Neuronal stem cell (in vitro differentiated cells): ENCODE measurements around the gene LYPD4.

Experiments
- DNase-seq: peaks from one replicate; pipeline ENCODE4 v3.0.0-alpha.2; 2013; ENCODE audit warnings: low spot score
- H2AFZ ChIP-seq: one replicate; pipeline ENCODE4 v1.6.1; 2013; ENCODE audit warnings: mild to moderate bottlenecking, low read length, inconsistent platforms
- H2AK5ac ChIP-seq: 2 replicates; pipeline ENCODE4 v1.6.1; 2013; ENCODE audit warnings: low read depth, mild to moderate bottlenecking, inconsistent platforms, low read length, moderate library complexity, mixed read lengths
- H2BK120ac ChIP-seq: 2 replicates; pipeline ENCODE4 v1.6.1; 2013; ENCODE audit warnings: low read depth, mild to moderate bottlenecking, inconsistent platforms, low read length, moderate library complexity, mixed read lengths
- H2BK12ac ChIP-seq: one replicate; pipeline ENCODE4 v1.6.1; 2013; ENCODE audit warnings: low read length, inconsistent platforms
- H2BK15ac ChIP-seq: 2 replicates; pipeline ENCODE4 v1.6.1; 2013; ENCODE audit warnings: mild to moderate bottlenecking, low read length, inconsistent platforms, mixed read lengths
- H2BK5ac ChIP-seq: one replicate; pipeline ENCODE4 v1.6.1; 2013; ENCODE audit warnings: inconsistent platforms, mild to moderate bottlenecking, low read length, moderate library complexity
- H3K14ac ChIP-seq: one replicate; pipeline ENCODE4 v1.6.1; 2013; ENCODE audit warnings: low read length, inconsistent platforms
- H3K18ac ChIP-seq: 2 replicates; pipeline ENCODE4 v1.6.1; 2013; ENCODE audit warnings: low read length, inconsistent platforms
- H3K23ac ChIP-seq: 2 replicates; pipeline ENCODE4 v1.6.1; 2013; ENCODE audit warnings: low read depth, mild to moderate bottlenecking, mixed read lengths, low read length, inconsistent platforms; ENCODE audit not compliant: poor library complexity
- H3K27ac ChIP-seq: replicated peaks from 3 replicates; pipeline ENCODE4 v1.5.1; 2013; ENCODE audit warnings: low read length, inconsistent platforms
- H3K27me3 ChIP-seq, 3 experiments: 2 replicates each; pipeline ENCODE4 v1.6.1; 2013; ENCODE audit warnings: low read length in 3 of 3, mild to moderate bottlenecking in 2 of 3, inconsistent platforms in 1 of 3, low read depth in 1 of 3, mixed read lengths in 1 of 3, moderate library complexity in 1 of 3; ENCODE audit not compliant: control insufficient read depth in 3 of 3, insufficient read depth in 3 of 3
- H3K36me3 ChIP-seq, 2 donors: replicated peaks in 1 of 2; 2 replicates each; pipeline ENCODE4 v1.6.1; 2013; ENCODE audit warnings: low read length in 2 of 2; ENCODE audit not compliant: control insufficient read depth in 2 of 2, insufficient read depth in 2 of 2
- H3K4ac ChIP-seq: 2 replicates; pipeline ENCODE4 v1.6.1; 2013; ENCODE audit warnings: inconsistent platforms, mild to moderate bottlenecking, low read length, moderate library complexity
- H3K4me1 ChIP-seq, 2 donors: 1 replicate in 1 of 2; 2 replicates in 1 of 2; pipeline ENCODE4 v1.6.1; 2013; ENCODE audit warnings: low read length in 2 of 2, low read depth in 1 of 2; ENCODE audit not compliant: control insufficient read depth in 2 of 2, insufficient read depth in 1 of 2
- H3K4me2 ChIP-seq: one replicate; pipeline ENCODE4 v1.6.1; 2013; ENCODE audit warnings: mild to moderate bottlenecking, low read length, inconsistent platforms; ENCODE audit not compliant: insufficient read depth, poor library complexity, severe bottlenecking
- H3K4me3 ChIP-seq, 2 donors: 2 replicates each; pipeline ENCODE4 v1.5.1; 2013; ENCODE audit warnings: low read length in 2 of 2, mild to moderate bottlenecking in 2 of 2, inconsistent platforms in 1 of 2, moderate library complexity in 1 of 2
- H3K79me1 ChIP-seq: one replicate; pipeline ENCODE4 v1.6.1; 2013; ENCODE audit warnings: low read depth, mild to moderate bottlenecking, inconsistent platforms, low read length, moderate library complexity
- H3K9ac ChIP-seq: one replicate; pipeline ENCODE4 v1.6.1; 2013; ENCODE audit warnings: mild to moderate bottlenecking, low read depth, low read length, inconsistent platforms; ENCODE audit not compliant: poor library complexity
- H3K9me3 ChIP-seq, 2 donors: replicated peaks in 1 of 2; 2 replicates each; pipeline versions ENCODE3 to v1.6.1; 2013; ENCODE audit warnings: low read length in 2 of 2, mild to moderate bottlenecking in 2 of 2, inconsistent platforms in 1 of 2, low read depth in 1 of 2, mixed read lengths in 1 of 2, moderate library complexity in 1 of 2; ENCODE audit not compliant: control insufficient read depth in 2 of 2, insufficient read depth in 1 of 2
- H4K8ac ChIP-seq: one replicate; pipeline ENCODE4 v1.6.1; 2013; ENCODE audit warnings: low read depth, mild to moderate bottlenecking, inconsistent platforms, low read length, moderate library complexity
- H4K91ac ChIP-seq: one replicate; pipeline ENCODE4 v1.6.1; 2013; ENCODE audit warnings: low read length, low read depth, mild to moderate bottlenecking, inconsistent platforms; ENCODE audit not compliant: poor library complexity
- WGBS, 2 donors: extraction: QIAGEN DNeasy Blood & Tissue Kit; methylation state at CpG; one replicate each; pipeline ENCODE4 v1.1.7; 2013; ENCODE audit warnings: missing lambda C conversion rate in 2 of 2, mixed read lengths in 1 of 2; ENCODE audit not compliant: insufficient read length in 2 of 2, insufficient replicate concordance in 1 of 2; ENCODE audit errors: extremely low coverage in 2 of 2; 5-methylcytosine and 5-hydroxymethylcytosine counted together

Gene LYPD4

DNA sequence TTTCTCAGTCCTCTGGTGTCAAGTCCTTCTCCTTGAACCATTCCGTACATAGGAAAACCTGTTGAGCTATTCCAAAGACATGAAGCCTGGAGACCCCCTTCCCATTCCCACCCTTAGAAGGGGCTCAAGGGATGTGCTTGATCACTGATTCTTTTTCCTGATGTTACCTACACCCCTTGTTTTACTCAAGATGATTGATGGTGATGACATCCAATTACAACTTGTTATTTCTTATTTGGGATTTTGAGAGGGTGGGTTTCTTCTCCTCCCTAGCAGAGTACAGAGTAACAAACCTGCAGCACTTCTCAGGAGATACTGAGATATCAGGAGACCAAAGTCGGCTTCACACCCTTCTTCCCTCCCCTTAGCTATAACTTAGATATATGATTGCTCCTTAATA is 8.9 kb upstream of the LYPD4 start:
- H3K27ac ChIP-seq = no peak overlapping the region
- no peak overlapping the region for H3K14ac ChIP-seq
- no peak overlapping the region for H3K4me2 ChIP-seq
- no peak overlapping the region for H2BK12ac ChIP-seq
- no peak overlapping the region for H2AFZ ChIP-seq
- no peaks in the 10 kb centered on the region for H3K36me3 ChIP-seq
- no peak overlapping the region for H4K8ac ChIP-seq
- H2BK5ac ChIP-seq = no peak overlapping the region
- peaks cover 0 to 2% of the 10 kb centered on the region in 2 donors for H3K9me3 ChIP-seq
- H3K4me1 ChIP-seq = no peaks in the 10 kb centered on the region
- no peak overlapping the region for H2AK5ac ChIP-seq
- no CpG with 5 or more reads among the region's 2 CpGs for WGBS, 2 donors
- H3K79me1 ChIP-seq = no peaks in the 10 kb centered on the region
- H2BK120ac ChIP-seq = no peak overlapping the region
- no peak overlapping the region for H2BK15ac ChIP-seq
- H3K23ac ChIP-seq = no peak overlapping the region
- no peak overlapping the region for H3K4me3 ChIP-seq
- no peak overlapping the region for H3K18ac ChIP-seq
- no peak for DNase-seq
- H3K27me3 ChIP-seq = peaks cover 0 to 68% (median 0%) of the 10 kb centered on the region in 3 experiments
- H4K91ac ChIP-seq = no peak overlapping the region
- no peak overlapping the region for H3K4ac ChIP-seq
- H3K9ac ChIP-seq = no peak overlapping the region

DNA sequence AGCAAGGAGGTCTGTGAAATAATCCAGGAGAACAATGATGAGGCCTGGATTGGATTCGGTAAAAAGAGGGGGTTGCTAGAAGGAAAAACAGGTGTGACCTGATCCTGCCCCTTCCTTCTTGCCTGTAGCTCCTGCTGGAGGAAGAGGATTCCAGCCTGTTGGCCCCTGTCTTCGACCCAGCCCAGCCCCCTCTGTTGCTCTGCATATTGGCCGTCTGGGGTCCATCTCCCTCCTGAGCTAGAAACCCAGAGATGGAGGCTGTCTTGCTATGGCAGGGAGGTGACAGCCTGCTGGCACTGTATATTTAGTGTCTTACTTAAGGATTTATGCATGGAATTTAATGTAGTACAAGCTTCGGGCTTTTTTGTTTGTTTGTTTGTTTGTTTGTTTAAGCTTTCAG is 7.0 kb upstream of the LYPD4 start:
- H3K9ac ChIP-seq = no peak overlapping the region
- no peak overlapping the region for H2AK5ac ChIP-seq
- no peaks in the 10 kb centered on the region for H3K4me1 ChIP-seq
- H3K79me1 ChIP-seq = no peaks in the 10 kb centered on the region
- no peak for DNase-seq
- H2BK5ac ChIP-seq = no peak overlapping the region
- H3K4me2 ChIP-seq = no peak overlapping the region
- no peak overlapping the region for H3K4ac ChIP-seq
- H4K8ac ChIP-seq = no peak overlapping the region
- H2AFZ ChIP-seq = no peak overlapping the region
- no peak overlapping the region for H2BK120ac ChIP-seq
- no peak overlapping the region for H3K18ac ChIP-seq
- no peak overlapping the region for H3K14ac ChIP-seq
- H3K27me3 ChIP-seq = peaks cover 0 to 75% (median 0%) of the 10 kb centered on the region in 3 experiments
- no peak overlapping the region for H3K4me3 ChIP-seq
- no peaks in the 10 kb centered on the region for H3K36me3 ChIP-seq
- WGBS, 2 donors = no CpG with 5 or more reads among the region's 4 CpGs
- H3K9me3 ChIP-seq = peaks cover 0 to 2% of the 10 kb centered on the region in 2 donors
- no peak overlapping the region for H2BK12ac ChIP-seq
- no peak overlapping the region for H3K27ac ChIP-seq
- H4K91ac ChIP-seq = no peak overlapping the region
- H2BK15ac ChIP-seq = no peak overlapping the region
- no peak overlapping the region for H3K23ac ChIP-seq

DNA sequence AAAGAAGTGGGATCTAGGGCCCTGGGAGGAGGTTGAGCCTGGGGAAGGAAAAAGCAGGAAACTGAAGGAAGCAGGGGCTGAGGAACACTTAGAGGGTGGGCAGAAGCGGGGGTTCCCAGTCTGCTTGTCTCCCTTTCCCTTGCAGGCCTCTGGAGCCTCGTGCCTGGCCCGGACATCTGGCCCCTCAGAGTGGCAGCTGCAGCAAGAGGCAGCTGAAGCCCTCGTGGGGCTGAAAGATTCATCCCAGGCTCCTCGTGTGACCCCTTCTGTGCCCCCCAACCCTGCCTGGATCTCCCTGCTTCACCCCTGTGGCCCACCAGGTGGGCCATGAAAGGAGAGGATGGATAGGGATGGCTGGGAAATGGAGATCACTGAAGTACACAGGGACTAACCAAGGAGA is 5.9 kb upstream of the LYPD4 start:
- H3K4ac ChIP-seq = no peak overlapping the region
- H3K79me1 ChIP-seq = no peaks in the 10 kb centered on the region
- H3K18ac ChIP-seq = peak overlapping the region; percentile 16
- no peak overlapping the region for H3K27ac ChIP-seq
- no peak overlapping the region for H2BK120ac ChIP-seq
- H3K4me3 ChIP-seq = no peak overlapping the region
- no peak overlapping the region for H2AFZ ChIP-seq
- no peak overlapping the region for H2BK5ac ChIP-seq
- no peaks in the 10 kb centered on the region for H3K4me1 ChIP-seq
- H2BK15ac ChIP-seq = no peak overlapping the region
- H3K36me3 ChIP-seq = no peaks in the 10 kb centered on the region
- no peak for DNase-seq
- no peak overlapping the region for H3K23ac ChIP-seq
- H4K91ac ChIP-seq = no peak overlapping the region
- no peak overlapping the region for H3K9ac ChIP-seq
- H3K4me2 ChIP-seq = no peak overlapping the region
- no peak overlapping the region for H2BK12ac ChIP-seq
- H3K9me3 ChIP-seq = peaks cover 0 to 2% of the 10 kb centered on the region in 2 donors
- peaks cover 0 to 72% (median 0%) of the 10 kb centered on the region in 3 experiments for H3K27me3 ChIP-seq
- no peak overlapping the region for H4K8ac ChIP-seq
- H3K14ac ChIP-seq = no peak overlapping the region
- no CpG with 5 or more reads among the region's 5 CpGs for whole genome bisulfite sequencing, 2 donors
- no peak overlapping the region for H2AK5ac ChIP-seq

DNA sequence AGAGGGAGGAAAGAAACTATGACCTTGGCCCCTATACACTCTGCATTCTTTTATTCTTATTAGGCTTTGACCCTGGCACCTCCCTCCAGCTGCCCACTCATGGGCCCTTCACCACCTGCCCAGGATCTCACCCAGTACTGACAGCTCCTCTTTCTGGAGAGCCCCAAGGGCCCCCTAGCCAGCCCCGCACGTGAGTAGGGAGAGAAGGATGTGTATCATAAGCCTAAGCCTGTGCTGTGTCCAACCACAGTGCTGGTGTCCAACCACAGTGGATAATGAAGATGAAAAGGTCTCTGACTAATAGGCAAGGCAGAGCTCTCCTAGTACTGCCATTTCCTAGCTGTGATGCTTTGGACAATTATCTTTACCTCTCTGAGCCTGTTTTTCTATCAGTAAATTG is 4.6 kb upstream of the LYPD4 start:
- Histone ChIP-seq H3K4ac (no peak overlapping the region), H2AFZ (no peak overlapping the region), H3K14ac (peak overlapping the region; percentile 22), H3K18ac (no peak overlapping the region), H2BK120ac (no peak overlapping the region), H4K91ac (no peak overlapping the region), H3K4me3 (no peak overlapping the region), H3K36me3 (no peaks in the 10 kb centered on the region), H2BK5ac (no peak overlapping the region), H3K27me3 (peaks cover 0 to 60% (median 0%) of the 10 kb centered on the region in 3 experiments), H2BK12ac (no peak overlapping the region), H3K4me2 (no peak overlapping the region), H2BK15ac (no peak overlapping the region), H3K23ac (no peak overlapping the region), H3K27ac (no peak overlapping the region), H4K8ac (no peak overlapping the region), H2AK5ac (no peak overlapping the region), H3K4me1 (no peaks in the 10 kb centered on the region), H3K79me1 (no peaks in the 10 kb centered on the region), H3K9ac (no peak overlapping the region), H3K9me3 (no peaks in the 10 kb centered on the region)
- no peak for DNase-seq
- WGBS, 2 donors = no CpG with 5 or more reads among the region's 2 CpGs
